GM23248 (cell line): Measurements from ENCODE around the gene ANKRD13C. TPM values are rescaled to one million over a fixed set of nuclear protein-coding genes. Genes with fewer than 3 reads are reported as not detected.
"Not testable (repeated sequence)": the region's sequence is repeated elsewhere in the genome, so short reads cannot be mapped to it uniquely, and the experiment has no call there.

ENCODE experiments used
- DNase-seq: peaks from one replicate; pipeline ENCODE4 v3.0.0-alpha.2; 2015
- H2AFZ ChIP-seq: fragments of 200-600 bp; sonication (generic); 2 replicates; pipeline ENCODE4 v1.6.1; 2016; ENCODE audit warnings: antibody characterized with exemption
- H3F3A ChIP-seq: fragments of 200-600 bp; sonication (generic); 2 replicates; pipeline ENCODE4 v1.6.1; 2016; ENCODE audit warnings: mild to moderate bottlenecking, antibody characterized with exemption, mixed run types; ENCODE audit not compliant: insufficient read depth
- H3K27ac ChIP-seq: fragments of 200-600 bp; sonication (generic); 2 replicates; pipeline ENCODE4 v1.5.1; 2016; ENCODE audit warnings: mild to moderate bottlenecking
- H3K27me3 ChIP-seq: fragments of 200-600 bp; sonication (generic); replicated peaks from 2 replicates; pipeline ENCODE4 v1.6.1; 2016; ENCODE audit warnings: mild to moderate bottlenecking; ENCODE audit not compliant: insufficient read depth
- H3K36me3 ChIP-seq: fragments of 200-600 bp; sonication (generic); 2 replicates; pipeline ENCODE4 v1.6.1; 2016; ENCODE audit warnings: low read depth, mild to moderate bottlenecking
- H3K4me1 ChIP-seq: fragments of 200-600 bp; sonication (generic); 2 replicates; pipeline ENCODE4 v1.6.1; 2016; ENCODE audit warnings: mild to moderate bottlenecking; ENCODE audit not compliant: insufficient read depth
- H3K4me2 ChIP-seq: fragments of 200-600 bp; sonication (generic); one replicate; pipeline ENCODE4 v1.6.1; 2016; ENCODE audit warnings: mild to moderate bottlenecking; ENCODE audit not compliant: unreplicated experiment
- H3K4me3 ChIP-seq: fragments of 200-600 bp; sonication (generic); 2 replicates; pipeline ENCODE4 v1.5.1; 2016; ENCODE audit warnings: mild to moderate bottlenecking
- H3K79me2 ChIP-seq: fragments of 200-600 bp; sonication (generic); 2 replicates; pipeline ENCODE4 v1.6.1; 2016; ENCODE audit warnings: mild to moderate bottlenecking; ENCODE audit not compliant: insufficient read depth
- H3K9ac ChIP-seq: fragments of 200-600 bp; sonication (generic); 2 replicates; pipeline ENCODE4 v1.6.1; 2016; ENCODE audit warnings: mild to moderate bottlenecking
- H3K9me2 ChIP-seq: fragments of 200-600 bp; sonication (generic); 2 replicates; pipeline ENCODE4 v1.6.1; 2016; ENCODE audit warnings: mixed run types, mild to moderate bottlenecking, moderate library complexity; ENCODE audit not compliant: insufficient read depth
- H3K9me3 ChIP-seq: fragments of 200-600 bp; sonication (generic); one replicate; pipeline ENCODE4 v1.6.1; 2017; ENCODE audit warnings: low read depth
- H4K20me1 ChIP-seq: fragments of 200-600 bp; sonication (generic); 2 replicates; pipeline ENCODE4 v1.6.0; 2016; ENCODE audit not compliant: insufficient read depth
- EZH2 ChIP-seq: fragments of 200-600 bp; sonication (generic); IDR thresholded peaks from 2 replicates; pipeline ENCODE4 v1.6.1; 2018; ENCODE audit warnings: antibody characterized with exemption, mild to moderate bottlenecking; ENCODE audit not compliant: insufficient read depth, poor library complexity, severe bottlenecking
- EZH2phosphoT487 ChIP-seq: fragments of 200-600 bp; sonication (generic); IDR thresholded peaks from 2 replicates; pipeline ENCODE4 v1.6.1; 2018; ENCODE audit warnings: antibody characterized with exemption, moderate library complexity, mild to moderate bottlenecking, low read depth; ENCODE audit not compliant: insufficient read depth
- WGBS, 2 experiments: methylation state at CpG; one replicate each; pipeline ENCODE4 v1.1.6; 2015 to 2017; ENCODE audit warnings: low lambda C conversion rate in 2 of 2, low coverage in 1 of 2; ENCODE audit errors: missing lambda C conversion rate in 2 of 2; 5-methylcytosine and 5-hydroxymethylcytosine counted together
- in situ Hi-C: fragments of 300-500 bp; cut with MboI; formaldehyde crosslinking; loops from 2 replicates; pipeline ENCODE4 v1.15.0; 2020
- polyA plus RNA-seq: library from polyadenylated mRNA; unstranded; fragments of >200 nt; fragmentation: Nextera tagmentation; extraction: Ambion mirVana; gene quantifications from 2 replicates; pipeline ENCODE4 v1.2.1, GENCODE V29; 2016
- total RNA-seq: library from RNA; depleted of rRNA; stranded (reverse); fragments of >200 nt; shearing (Covaris generic); gene quantifications from 2 replicates; pipeline ENCODE4 v1.2.3, GENCODE V29; 2014

Gene ANKRD13C
- total and polyA plus RNA-seq, 2 experiments from 2014 or later = 28.6 to 33.4 TPM

DNA sequence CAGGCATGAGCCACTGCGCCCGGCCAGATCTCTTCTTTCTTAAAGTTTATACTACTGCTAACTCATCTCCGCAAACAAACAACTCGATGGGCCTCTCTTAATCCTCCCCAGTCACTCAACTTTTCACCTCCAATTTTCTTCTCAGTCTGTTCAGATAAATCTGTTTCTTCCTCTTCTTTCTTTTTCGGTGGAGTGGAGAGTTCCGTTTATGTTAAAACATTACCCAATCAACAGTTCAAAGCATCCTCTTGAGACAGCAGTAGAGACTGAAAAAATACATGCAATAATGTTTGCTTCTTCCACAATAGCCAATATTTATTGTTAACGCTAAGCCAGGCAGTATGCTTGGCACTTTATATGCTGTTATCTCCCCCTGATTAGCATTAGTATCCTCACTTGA is 1.4 kb upstream of the ANKRD13C start:
- no peak overlapping the region for H3K27ac ChIP-seq
- no peaks in the 10 kb centered on the region for H4K20me1 ChIP-seq
- no peak overlapping the region for H3K4me3 ChIP-seq
- H3K4me1 ChIP-seq = peaks cover 21% of the 10 kb centered on the region
- in situ Hi-C loops = no loop called here
- 74 to 83% methylated on average over 7 of the region's 7 CpGs for WGBS, 2 experiments
- TF ChIP-seq EZH2phosphoT487 (no peak), EZH2 (no peak)
- no peaks in the 10 kb centered on the region for H3K36me3 ChIP-seq
- H3F3A ChIP-seq = peaks cover 6% of the 10 kb centered on the region; the same call in 1 of the 2 replicates
- peak overlapping the region; percentile 96 for H3K4me2 ChIP-seq
- no peaks in the 10 kb centered on the region for H3K9me3 ChIP-seq
- no peaks in the 10 kb centered on the region for H3K9me2 ChIP-seq
- H3K9ac ChIP-seq = no peak overlapping the region
- H3K79me2 ChIP-seq = peaks cover 35% of the 10 kb centered on the region
- no peak overlapping the region for H2AFZ ChIP-seq
- no peak for DNase-seq
- H3K27me3 ChIP-seq = no peaks in the 10 kb centered on the region

DNA sequence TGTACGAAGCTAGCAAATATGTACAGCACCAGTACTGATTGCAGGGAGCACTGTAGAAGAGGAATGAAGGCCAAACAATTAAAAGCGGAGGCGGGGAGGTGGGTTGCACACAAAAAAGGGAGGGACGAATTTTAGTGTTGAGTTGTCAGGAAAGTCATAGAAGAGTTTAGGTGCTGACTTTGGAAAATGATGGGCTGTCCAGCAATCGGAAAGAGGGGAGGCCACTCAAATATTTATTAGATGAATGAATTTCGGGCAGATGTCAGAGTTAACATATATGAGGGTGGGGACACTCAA is 537 bp upstream of the ANKRD13C start:
- in situ Hi-C loops = no loop called here

DNA sequence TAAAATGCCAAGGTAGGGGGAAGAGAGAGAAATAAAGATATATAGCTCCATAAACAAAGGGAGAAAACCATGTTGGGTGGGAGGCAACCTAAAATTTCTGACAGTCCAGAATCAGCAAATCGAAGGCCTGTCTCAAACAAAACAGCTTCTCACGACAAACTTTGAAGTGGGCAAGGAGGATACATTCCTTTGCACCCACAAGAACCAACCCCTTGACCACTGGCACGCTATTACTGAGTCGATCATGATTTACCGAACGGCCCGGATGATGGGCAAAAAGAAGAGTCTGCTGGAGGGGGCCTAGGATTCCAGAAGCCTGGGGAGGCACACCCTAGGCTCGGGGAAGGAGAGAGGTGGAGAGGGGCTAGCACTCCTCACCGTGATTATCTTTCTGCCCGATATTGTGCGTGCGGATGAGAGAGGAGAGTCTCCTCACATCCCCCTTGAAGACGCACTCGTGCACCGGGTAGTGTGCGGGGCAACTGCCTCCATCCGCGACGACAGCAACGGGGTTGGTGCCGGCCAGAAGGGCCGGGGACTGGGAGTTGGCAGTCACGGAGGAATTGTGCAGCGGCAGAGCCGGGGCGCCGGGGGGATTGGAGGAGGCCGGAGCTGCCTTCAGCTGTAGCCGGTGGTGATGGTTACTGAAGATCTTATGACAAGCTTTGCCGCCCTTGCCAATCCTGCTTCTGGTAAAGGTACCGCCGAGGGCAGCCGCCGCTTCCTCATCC is 756 bp downstream of the ANKRD13C start:
- in situ Hi-C loops = no loop called here
- no peaks in the 10 kb centered on the region for H3K9me2 ChIP-seq
- no peak for TF ChIP-seq EZH2phosphoT487
- no peak for TF ChIP-seq EZH2
- H3K36me3 ChIP-seq = no peaks in the 10 kb centered on the region
- peak overlapping the region; percentile 95 for H3K27ac ChIP-seq
- H3F3A ChIP-seq = peaks cover 6% of the 10 kb centered on the region; the same call in 1 of the 2 replicates
- DNase-seq = peak; percentile 84
- H3K9me3 ChIP-seq = no peaks in the 10 kb centered on the region
- H3K4me1 ChIP-seq = peaks cover 23% of the 10 kb centered on the region
- no peaks in the 10 kb centered on the region for H3K27me3 ChIP-seq
- peak overlapping the region; percentile 97 for H2AFZ ChIP-seq
- peak overlapping the region; percentile 99 for H3K9ac ChIP-seq
- peaks cover 56% of the 10 kb centered on the region for H3K79me2 ChIP-seq
- H3K4me2 ChIP-seq = peak overlapping the region; percentile 96
- 1% methylated on average over 33 to 34 of the region's 34 CpGs for whole genome bisulfite sequencing, 2 experiments
- peak overlapping the region; percentile 91 for H3K4me3 ChIP-seq
- H4K20me1 ChIP-seq = no peaks in the 10 kb centered on the region

More for the DNA sequence above, 537 bp upstream of the ANKRD13C start:
- no peaks in the 10 kb centered on the region for H3K36me3 ChIP-seq
- H3K27me3 ChIP-seq = no peaks in the 10 kb centered on the region
- WGBS, 2 experiments = 9 to 12% methylated on average over 6 of the region's 6 CpGs
- H3K4me2 ChIP-seq = peak overlapping the region; percentile 96
- peaks cover 43% of the 10 kb centered on the region for H3K79me2 ChIP-seq
- no peak for DNase-seq
- H3K9ac ChIP-seq = peak overlapping the region; percentile 99
- H3K9me3 ChIP-seq = no peaks in the 10 kb centered on the region
- no peaks in the 10 kb centered on the region for H3K9me2 ChIP-seq
- peaks cover 6% of the 10 kb centered on the region; the same call in 1 of the 2 replicates for H3F3A ChIP-seq
- H3K4me3 ChIP-seq = peak overlapping the region; percentile 91
- H3K27ac ChIP-seq = peak overlapping the region; percentile 95
- H4K20me1 ChIP-seq = no peaks in the 10 kb centered on the region
- TF ChIP-seq EZH2phosphoT487 = no peak
- TF ChIP-seq EZH2 = no peak
- H3K4me1 ChIP-seq = peaks cover 21% of the 10 kb centered on the region
- H2AFZ ChIP-seq = peak overlapping the region; percentile 97

DNA sequence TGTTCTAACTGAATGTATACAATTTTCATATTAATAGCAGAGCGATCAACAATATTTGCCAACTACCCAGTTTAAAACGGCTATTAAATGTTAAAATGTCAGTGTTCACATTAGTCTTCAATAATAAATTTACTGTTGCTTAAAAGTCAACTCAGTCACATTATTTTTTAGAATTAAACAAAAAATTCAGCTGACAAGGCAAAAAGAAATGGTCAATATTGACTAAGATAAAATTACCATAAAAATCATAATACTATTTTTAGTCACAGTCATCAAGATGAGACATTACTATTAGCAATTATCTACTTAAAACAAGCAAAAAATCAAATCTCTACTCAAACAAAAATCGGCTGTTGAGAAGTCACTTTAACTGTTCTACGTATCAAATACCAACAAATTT is 1.5 kb downstream of the ANKRD13C start:
- Histone ChIP-seq H3K36me3 (no peaks in the 10 kb centered on the region), H4K20me1 (no peaks in the 10 kb centered on the region), H3K9me2 (no peaks in the 10 kb centered on the region), H3F3A (peaks cover 6% of the 10 kb centered on the region; the same call in 1 of the 2 replicates), H3K27ac (peak overlapping the region; percentile 95), H2AFZ (peak overlapping the region; percentile 97), H3K4me2 (peak overlapping the region; percentile 96), H3K27me3 (no peaks in the 10 kb centered on the region), H3K4me1 (peaks cover 23% of the 10 kb centered on the region), H3K4me3 (peak overlapping the region; percentile 91), H3K9me3 (no peaks in the 10 kb centered on the region), H3K79me2 (peaks cover 63% of the 10 kb centered on the region), H3K9ac (peak overlapping the region; percentile 99)
- no peak for TF ChIP-seq EZH2
- DNase-seq = no peak
- WGBS, 2 experiments = 28 to 29% methylated on average over 4 of the region's 4 CpGs
- in situ Hi-C loops = no loop called here

DNA sequence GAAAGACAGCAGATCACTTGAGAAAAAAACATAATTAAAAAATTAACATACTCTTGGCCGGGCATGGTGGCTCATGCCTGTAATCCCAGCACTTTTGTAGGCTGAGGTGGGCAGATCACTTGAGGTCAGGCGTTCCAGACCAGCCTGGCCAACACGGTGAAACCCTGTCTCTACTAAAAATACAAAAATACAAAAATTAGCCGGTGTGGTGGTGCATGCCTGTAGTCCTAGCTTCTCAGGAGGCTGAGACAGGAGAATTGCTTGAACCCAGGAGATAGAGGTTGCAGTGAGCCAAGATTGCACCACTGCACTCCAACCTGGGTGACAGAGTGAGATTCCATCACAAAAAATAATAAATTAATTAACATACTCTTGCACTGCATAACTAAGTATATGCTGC is 4.7 kb downstream of the ANKRD13C start:
- H3K36me3 ChIP-seq, H3K27me3 ChIP-seq, H3K9me2 ChIP-seq, in situ Hi-C loops, H3K27ac ChIP-seq, H3K9me3 ChIP-seq, H3K9ac ChIP-seq, H4K20me1 ChIP-seq, DNase-seq, H3F3A ChIP-seq, H2AFZ ChIP-seq, H3K4me3 ChIP-seq: not testable (repeated sequence)
- Histone ChIP-seq H3K4me1 (peaks cover 23% of the 10 kb centered on the region), H3K79me2 (peaks cover 96% of the 10 kb centered on the region), H3K4me2 (peak overlapping the region; percentile 2)
- 96 to 99% methylated on average over 4 of the region's 4 CpGs for WGBS, 2 experiments
